CD4-positive, alpha-beta T cell treated with Interleukin-15 for 4 hours (primary cell): ENCODE results near the gene PLAAT4.
"Not testable (repeated sequence)": the region's sequence is repeated elsewhere in the genome, so short reads cannot be mapped to it uniquely, and the experiment has no call there.

ENCODE experiments used
- DNase-seq: peaks from one replicate; pipeline ENCODE4 v3.0.0-alpha.2; 2020; ENCODE audit warnings: low spot score

The PLAAT4 gene

GRCh38 chr11:63573881-63574855, 37.6 kb downstream of the PLAAT4 start:
- DNase-seq, result peak; percentile 50

DNA sequence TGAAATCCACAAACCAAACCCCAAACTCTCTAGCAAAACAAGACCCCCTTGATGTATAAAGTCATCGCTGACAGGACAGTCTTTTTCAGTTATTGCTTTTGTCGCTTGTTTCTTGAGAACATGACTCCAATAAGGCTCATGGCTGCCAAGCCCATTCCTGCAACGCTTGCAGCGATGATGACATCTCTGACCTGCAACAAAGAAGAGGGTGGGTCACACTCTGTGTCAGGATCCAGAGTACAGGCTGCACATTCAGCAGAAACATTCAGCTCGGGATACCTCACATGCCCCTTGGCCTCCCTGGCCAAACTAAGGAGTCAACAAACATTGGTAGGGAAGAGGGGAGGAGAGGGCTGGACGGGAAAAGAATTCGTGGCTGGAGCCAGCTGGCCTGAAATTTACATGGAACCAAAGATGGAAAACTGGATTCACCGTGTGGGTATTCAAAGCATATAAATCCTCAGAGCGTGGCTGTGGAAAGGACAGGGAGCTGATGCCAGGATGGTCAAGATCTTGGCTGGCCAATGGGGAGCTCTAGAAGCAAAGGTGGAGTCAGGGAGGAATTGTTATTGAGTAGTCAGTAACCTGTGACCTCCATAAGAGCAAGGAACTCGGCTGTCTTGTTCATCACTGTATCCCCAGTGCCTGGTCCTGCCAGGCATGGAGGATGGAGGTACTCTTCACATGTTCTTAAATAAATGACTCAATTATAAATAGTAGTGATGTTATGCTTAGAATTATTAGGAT, 38.4 kb downstream of the PLAAT4 start:
- no peak for DNase-seq

- DNase-seq, result not testable (repeated sequence)
Observed at GRCh38 chr11:63578882-63579281, 42.3 kb downstream of the PLAAT4 start.

GRCh38 chr11:63581224-63581623, 44.6 kb downstream of the PLAAT4 start:
- not testable (repeated sequence) for DNase-seq

- no peak for DNase-seq
Observed at GRCh38 chr11:63583357-63583677, 46.7 kb downstream of the PLAAT4 start.

DNA sequence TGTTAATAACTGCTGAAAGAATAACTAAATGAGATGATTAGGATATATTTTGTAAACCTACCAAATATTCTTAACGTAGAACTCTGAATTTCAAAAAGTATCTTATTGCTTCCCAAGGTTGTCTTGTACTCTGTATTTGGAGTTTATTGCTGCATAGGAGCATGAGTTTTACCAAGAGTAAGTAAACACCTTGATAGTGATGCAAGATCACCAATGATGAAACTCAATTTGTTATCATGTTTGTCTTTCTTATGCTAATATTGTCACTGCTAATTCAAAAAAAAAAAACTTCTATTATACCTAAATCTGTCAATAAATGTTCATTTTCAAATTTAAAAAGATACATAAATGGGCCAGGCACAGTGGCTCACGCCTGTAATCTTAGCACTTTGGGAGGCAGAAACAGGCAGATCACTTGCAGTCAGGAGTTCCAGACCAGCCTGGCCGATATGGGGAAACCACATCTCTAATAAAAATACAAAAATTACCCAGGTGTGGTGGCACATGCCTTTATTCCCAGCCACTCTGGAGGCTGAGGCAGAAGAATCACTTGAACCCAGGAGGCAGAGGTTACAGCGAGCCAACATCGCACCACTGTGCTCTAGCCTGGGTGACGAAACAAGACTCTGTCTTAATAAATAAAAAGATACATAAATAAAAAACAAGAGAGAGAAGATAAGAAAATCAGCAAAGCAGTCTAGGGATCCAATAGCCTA, 50.0 kb downstream of the PLAAT4 start:
- no peak for DNase-seq

DNA sequence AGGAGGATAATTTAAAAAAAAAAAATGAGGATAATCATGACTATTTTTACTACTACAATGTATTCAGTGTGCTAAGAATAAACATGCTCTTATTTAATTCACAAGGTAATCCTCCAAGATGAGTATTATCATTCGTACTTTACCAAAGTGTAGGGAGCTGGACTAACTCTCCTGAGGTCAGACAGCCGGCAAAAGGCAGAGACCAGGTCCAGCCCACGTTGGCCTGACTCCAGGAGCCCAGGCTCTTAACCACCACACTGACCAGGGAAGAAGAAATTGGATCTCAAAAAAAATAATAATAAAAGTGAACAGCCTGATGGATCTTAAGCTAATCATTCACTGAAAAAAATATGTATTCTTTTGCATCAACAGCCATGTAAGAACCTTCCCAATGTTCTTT, 52.4 kb downstream of the PLAAT4 start:
- DNase-seq, result no peak

GRCh38 chr11:63590024-63590788, 53.6 kb downstream of the PLAAT4 start:
- no peak for DNase-seq

GRCh38 chr11:63592975-63593395, 56.4 kb downstream of the PLAAT4 start:
- no peak for DNase-seq

DNA sequence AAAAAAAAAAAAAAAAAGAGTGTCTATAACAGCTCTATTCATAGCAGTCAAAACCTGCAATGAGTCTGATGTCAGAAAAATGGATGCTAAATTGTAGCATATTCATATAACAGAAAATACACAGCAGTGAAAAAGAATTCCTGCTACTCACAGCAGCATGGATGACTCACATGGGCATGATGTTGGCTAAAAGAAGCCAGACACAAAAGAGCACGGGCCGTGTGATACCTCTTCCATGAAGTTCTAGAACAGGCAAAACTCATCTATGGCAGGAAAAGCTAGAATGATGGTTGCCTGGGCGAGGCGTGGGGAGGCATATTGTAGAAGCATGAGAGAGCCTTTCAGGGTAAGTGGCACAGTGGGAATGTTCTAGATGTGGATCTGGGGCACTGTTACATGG, 58.7 kb downstream of the PLAAT4 start:
- DNase-seq, result no peak
